HT-29 (cell line): ENCODE results near the gene INPP5D. TPM values are rescaled to one million over a fixed set of nuclear protein-coding genes. Genes with fewer than 3 reads are reported as not detected.
"Not testable (repeated sequence)": the region's sequence is repeated elsewhere in the genome, so short reads cannot be mapped to it uniquely, and the experiment has no call there.

ENCODE experiments used
- DNase-seq: peaks from one replicate; pipeline ENCODE4 v3.0.0-alpha.2; 2015; ENCODE audit warnings: low spot score
- total RNA-seq: library from RNA; depleted of rRNA; stranded (reverse); fragments of >200 nt; shearing (Covaris generic); gene quantifications from 2 replicates; pipeline ENCODE4 v1.2.3, GENCODE V29; 2014

The INPP5D gene
- total RNA-seq, 1 experiment from 2014 or later, result 28.6 TPM

DNA sequence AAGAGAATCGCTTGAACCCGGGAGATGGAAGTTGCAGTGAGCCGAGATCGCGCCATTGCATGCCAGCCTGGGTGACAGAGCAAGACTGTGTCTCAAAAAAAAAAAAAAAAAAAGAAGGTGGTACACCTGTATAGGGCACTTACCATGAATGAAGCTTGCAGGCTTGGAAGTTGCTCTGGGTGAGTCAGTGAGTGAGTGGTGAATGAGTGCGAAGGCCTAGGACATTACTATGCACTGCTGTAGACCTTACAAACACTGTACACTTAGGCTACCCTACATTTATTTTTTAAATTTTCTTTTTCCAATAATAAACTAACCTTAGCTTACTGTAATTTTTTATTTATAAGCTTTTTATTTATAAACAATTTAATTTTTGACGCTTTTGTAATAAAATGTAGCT lies 113.0 kb downstream of the INPP5D start:
- DNase-seq, result no peak

DNA sequence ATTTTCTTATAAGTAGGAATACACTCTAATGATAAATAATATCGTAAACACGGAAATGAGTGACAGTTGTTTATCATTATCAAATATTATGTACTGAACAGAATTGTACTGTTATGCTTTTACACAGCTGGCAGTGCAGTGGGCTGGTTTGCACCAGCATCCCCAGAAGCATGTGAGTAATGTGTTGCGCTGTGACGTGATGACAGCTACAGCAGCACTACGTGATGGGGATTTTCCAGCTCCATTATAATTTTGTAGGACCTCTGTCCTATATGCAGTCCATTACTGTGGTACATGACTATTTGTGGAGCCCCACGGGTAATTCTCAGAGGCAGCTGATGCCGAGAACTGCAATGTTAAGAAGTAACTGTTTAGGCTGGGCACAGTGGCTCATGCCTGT lies 114.0 kb downstream of the INPP5D start:
- no peak for DNase-seq

DNA sequence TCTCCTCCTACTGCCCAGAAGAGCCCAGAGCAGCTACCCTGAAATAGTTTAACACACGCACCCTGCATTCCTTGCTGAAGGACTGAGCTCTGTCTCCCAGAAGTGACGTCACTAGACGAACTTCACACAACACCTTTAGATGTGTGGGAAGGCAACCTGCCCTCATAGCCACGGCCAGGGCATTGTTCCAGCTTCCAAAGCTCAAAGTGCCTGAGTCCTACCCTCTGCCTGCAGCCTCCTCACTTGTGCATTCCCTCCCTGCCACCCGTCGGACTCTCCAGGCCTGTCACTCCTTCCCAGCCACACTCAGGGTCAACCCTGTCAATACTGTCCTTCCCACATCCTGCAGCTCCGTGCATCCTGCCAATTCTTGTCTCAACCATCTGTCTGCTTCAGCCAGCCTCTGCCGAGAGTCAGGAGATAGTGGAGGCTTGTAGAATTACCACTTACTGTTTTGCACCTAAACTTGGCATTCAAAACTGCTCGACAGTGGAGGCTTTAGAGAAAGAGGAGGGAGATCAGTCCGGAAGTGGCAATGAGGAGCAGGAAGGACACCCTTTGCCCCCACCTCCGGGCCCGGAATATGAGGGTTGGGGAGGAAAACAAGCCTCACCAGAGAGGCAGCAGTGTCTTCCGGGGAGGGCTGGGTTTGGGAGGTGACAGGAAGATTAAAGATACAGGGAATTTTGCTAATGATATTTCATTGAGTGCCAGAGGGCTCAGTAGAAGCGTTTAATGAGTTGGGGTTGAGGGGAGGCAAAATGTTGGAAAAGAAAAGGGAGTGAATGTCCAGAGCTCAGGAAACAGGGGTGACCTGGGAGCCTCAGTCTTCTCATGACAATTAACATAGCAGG lies 119.1 kb downstream of the INPP5D start:
- no peak for DNase-seq

DNA sequence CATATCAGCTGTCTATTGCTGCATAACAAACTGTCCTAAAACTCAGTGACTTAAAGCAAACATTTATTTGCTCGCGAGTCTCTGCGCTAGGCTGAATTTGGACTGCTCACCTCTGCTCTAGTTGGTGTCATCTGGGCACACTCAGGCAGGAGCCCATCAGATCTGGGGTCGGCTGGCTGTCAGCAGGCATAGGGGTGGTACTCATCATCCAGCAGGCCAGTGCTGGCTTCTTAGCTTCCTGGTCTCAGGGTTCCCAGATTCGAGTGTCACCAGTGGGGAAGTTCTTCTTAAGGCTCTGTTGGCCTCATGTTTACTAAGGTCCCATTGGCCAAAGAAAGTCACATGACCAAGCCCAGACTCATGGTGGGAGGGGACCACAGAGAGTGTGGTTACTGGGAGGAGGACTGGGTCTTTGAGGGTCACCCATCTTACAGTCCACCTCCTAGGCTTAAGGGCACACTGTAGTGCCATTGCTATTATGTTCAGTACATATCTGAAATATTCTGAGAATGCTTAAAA lies 119.8 kb downstream of the INPP5D start:
- no peak for DNase-seq

DNA sequence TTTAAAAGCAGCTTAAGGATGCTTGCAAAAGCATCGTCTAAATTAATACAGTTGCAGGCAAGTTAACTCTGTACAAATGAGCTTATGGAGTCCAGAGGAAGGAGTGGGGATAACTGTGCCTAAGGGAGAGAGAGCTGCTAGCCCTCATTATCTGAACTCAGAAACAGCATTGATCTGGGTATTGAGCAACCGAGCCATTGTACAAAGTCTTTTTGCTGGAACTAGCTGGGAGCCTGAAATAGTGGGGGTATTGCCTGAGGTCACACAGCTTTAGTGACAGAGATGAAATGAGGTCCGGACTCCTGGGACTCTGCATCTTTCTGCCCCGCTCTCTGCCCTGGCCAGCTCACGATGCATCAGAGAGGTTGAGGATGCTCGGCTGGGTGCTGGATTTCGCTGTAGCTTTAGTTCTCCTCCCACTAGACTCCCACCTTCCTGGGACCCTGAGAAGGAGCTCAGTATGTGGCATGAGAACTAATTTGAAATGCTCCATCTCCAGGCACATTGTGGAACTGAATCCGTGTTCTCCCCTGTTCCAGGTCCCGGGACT lies 123.8 kb downstream of the INPP5D start:
- no peak for DNase-seq

DNA sequence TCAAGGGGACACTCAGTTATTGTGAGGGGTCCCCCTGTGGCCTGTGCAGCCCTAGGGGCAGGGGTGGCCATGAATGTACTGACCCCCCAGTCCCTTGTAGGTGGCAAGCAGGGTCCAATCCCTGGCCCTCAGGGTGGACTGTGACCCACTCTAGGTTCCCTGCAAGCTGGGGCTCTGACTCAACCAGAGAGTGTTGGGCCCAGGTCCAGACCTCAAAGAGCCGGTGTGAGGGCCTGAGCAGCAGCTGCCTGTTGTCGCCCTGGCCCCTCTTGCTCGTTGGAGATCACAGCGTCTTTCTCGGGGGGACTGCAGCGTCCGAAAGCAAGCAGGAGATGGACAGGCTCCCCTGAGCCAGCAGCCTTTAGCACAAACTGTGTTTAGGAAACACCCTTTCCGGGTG lies 124.5 kb downstream of the INPP5D start:
- no peak for DNase-seq

DNA sequence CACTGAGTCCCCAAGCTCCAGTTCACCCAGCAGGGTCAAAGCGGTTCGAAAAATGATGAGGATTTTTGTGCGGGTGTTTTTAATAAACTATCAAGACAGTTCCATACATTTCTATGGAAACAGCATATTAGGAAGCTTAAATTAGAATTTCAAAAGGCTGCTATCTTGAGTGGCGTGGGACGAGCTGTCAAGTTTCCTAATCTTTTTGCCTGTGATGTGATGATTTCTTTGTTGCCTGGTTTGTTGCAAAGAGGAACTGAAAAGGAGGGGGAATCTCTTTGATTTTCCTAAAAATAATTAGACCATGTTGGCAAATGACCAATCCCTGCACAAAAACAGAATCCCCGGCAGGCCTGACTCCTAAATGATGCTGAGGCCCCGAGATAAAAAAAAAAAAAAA lies 125.2 kb downstream of the INPP5D start:
- no peak for DNase-seq

DNA sequence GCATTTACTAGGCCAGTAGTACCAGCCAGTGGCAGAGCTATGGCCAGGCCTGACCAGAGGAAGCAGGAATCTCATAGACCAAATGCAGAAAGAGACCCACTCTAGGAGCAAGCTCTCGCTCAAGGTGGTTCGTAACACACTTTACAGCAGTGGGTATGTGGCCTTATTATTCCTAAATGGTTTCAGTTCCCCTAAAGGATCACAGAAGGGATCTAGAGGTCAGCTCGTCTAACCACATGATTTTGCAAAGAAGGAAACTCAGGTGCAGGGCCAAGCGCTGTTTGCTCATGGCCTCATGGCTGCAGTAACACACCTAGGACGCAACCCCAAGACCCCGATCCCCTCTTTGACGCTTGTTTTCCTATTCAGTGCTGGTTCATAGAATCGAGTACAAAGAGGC lies 125.8 kb downstream of the INPP5D start:
- no peak for DNase-seq

DNA sequence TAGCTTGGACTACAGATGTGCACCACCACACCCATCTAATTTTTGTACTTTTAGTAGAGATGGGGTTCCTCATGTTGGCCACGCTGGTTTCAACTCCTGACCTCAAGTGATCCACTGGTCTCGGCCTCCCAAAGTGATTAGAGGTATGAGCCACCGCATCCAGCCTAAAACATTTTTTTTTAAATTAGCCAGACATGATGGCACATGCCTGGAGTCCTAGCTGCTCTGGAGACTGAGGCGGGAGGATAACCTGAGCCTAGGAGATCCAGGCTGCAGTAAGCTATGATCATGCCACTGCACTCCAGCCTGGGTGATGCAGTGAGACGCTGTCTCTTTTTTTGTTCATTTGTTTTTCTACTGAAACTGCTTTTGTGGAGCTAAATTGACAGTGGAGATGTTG lies 126.7 kb downstream of the INPP5D start:
- DNase-seq, result no peak

DNA sequence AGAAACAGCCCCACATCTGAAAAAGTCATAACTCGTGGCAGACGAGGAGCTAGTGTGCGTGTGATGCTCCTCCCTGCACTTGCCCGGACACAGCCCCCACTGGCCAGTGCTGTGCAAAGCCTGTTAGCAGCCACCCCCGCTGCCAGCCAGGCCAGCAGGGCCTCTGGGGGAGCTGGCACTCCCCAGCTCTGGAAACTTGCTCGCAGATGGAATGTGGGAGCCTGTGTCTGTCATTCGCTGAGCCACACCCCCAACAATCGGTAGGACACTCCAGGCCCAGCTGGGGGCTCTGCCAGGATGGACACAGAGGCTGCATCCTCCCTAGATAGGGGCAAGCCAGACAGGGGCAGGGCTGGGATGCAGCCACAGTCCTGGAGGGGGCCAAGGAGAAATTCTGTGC lies 128.9 kb downstream of the INPP5D start:
- DNase-seq, result no peak

DNA sequence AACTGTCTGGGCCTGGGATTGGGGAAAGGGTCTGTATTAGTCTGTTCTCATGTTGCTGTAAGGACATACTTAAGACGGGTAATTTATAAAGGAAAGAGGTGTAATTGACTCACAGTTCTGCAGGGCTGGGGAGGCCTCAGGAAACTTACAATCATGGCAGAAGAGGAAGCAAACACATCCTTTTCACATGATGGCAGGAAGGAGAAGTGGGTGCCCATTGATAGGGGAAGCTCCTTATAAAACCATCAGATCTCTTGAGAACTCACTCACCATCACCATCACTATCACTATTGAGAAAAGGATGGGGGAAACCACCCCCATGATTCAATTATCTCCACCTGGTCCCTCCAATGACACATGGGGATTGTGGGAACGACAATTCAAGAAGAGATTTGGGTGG lies 130.9 kb downstream of the INPP5D start:
- DNase-seq, result not testable (repeated sequence)

DNA sequence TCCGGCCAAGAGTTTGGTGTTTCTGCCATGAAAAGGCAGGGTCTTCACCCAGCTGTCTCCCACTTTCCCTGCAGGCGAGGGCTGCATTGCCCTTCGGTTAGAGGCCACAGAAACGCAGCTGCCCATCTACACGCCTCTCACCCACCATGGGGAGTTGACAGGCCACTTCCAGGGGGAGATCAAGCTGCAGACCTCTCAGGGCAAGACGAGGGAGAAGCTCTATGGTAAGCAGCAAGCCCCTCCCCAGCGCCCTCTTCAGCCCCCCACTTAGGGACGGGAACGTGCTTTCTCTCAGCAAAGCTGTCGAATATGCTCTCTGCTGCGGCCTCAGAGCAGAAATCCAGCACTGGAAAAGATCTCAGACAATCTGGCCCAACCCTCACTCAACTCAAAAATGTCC lies 133.6 kb downstream of the INPP5D start:
- no peak for DNase-seq

DNA sequence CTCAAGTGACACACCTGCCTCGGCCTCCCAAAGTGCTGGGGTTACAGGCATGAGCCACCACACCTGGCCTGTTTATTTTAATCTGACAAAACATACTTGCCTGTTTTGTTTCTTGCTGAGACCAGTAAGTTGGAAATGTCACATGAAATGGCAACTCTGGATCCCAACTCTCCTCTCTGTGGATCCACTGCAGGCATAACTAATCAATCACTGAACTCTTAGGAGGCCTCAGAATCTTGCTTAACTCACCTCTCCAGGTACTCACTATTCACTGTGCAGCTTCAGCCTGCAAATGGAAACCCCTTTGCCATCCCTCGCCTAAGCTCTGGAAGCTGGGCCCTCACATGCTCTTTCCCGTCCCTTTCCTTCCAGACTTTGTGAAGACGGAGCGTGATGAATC lies 134.9 kb downstream of the INPP5D start:
- no peak for DNase-seq

DNA sequence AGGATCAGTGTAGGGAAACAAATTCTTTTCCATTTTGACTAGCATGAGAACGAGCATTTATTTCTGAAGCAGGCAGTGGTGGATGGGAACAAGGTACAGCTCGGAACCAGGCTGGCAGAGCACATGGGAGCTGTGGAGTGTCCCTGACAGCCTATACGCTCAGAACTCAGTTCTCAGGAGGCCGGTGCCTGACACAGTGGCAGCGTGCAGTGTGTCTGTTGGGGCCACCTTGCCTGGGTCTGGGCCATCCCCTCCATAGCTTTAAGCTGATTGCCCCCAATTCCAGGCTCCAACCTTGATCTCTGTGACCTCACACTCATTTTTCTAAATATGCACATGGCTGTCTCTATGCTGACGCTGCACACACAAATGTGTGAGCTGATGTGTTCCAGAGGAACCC lies 136.9 kb downstream of the INPP5D start:
- DNase-seq, result no peak

DNA sequence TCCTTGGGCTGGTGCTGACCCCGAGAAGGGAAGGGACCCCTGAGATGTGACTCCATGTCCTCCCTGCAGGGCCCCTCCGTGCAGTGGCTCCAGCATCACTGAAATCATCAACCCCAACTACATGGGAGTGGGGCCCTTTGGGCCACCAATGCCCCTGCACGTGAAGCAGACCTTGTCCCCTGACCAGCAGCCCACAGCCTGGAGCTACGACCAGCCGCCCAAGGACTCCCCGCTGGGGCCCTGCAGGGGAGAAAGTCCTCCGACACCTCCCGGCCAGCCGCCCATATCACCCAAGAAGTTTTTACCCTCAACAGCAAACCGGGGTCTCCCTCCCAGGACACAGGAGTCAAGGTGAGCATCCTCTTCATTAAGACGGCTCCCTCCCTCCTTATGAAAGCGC lies 137.9 kb downstream of the INPP5D start:
- DNase-seq, result no peak

DNA sequence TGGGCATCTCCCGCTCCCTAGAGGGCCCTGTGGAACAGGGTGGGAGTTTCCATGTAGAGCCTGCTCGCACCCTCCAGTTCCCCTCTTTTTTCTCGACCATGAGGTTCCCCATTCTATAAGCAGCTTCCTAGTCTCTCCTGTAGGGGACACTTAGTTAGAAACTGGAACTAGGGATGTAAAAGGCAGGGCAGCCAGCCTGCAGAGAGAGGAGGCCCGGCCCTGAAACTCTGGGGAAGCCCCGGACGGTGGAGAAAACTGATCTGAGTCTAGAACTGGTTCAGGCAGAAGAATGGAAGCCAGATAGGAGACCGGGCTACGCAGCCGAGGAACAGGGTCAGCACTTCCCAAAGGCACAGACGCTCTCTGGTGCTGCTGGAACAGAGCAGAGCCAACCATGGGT lies 139.7 kb downstream of the INPP5D start:
- no peak for DNase-seq

DNA sequence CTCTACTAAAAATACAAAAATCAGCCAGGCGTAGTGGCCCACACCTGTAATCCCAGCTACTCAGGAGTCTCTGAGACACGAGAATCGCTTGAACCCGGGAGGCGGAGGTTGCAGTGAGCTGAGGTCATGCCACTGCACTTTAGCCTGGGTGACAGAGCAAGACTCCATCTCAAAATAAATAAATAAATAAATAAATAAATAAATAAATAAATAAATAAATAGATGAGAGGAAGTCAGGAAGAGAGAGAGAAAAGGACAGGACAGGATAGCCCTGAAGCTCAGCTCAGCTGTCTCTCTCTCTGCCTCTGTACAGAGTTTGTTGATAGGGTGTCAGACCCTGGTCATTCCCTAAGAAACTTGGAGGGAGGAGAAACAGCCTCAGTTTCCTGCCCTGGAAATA lies 140.6 kb downstream of the INPP5D start:
- DNase-seq, result not testable (repeated sequence)

DNA sequence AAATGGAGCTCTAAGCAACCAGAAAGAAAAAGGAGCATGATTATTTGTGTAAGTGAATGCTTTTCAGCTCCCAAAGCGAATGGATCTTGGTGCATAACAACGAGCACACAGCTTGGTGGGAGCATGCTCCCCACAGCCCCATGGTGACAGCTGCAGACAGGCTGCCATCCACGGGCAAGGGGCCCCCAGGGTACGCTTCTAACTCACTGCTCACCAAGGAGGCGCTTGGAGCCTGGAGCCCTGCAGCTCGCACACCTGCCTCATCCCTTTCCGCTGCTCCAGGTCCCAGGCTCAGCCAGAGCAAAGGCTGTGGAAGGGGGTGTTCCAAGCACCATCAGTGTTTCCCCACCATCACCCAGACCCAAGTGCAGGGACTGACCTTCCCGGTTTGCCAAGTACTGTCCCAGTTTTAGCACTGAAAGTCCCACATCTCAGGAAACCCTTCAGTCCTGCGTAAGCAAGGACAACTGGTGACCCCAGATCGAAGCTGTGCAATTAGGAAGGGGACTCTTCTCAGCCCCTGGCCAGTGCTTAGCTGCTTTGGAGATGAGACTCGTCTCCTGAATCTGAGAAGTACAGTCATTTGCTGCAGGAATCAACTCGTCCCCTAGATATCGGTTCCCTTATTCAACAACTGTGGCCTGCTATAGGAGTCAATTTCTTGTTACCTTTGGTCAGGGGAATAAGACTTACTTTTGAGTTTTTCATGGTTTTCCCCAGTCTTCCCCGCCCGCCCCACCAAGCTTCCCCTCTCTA lies 141.3 kb downstream of the INPP5D start:
- no peak for DNase-seq

DNA sequence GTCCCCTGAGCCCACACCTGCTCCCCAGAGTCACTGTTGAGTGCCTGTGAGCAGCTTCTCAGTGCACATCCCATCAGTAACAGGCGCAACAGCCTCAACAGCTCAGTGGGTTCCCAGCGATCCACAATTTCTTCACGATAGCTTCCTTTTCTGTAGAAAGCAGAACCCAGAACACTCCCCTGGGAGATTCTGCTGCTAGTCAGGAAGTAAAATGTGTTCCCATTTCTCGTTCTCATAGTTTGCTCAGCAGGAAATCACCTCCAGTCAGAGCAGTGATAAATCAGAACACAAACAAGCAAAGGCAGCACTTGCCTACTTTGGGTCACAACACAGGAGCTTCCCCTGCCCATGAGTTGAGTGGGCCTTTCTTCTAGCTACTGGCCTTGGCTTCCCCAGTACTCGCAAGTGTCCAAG lies 142.4 kb downstream of the INPP5D start:
- DNase-seq, result no peak

DNA sequence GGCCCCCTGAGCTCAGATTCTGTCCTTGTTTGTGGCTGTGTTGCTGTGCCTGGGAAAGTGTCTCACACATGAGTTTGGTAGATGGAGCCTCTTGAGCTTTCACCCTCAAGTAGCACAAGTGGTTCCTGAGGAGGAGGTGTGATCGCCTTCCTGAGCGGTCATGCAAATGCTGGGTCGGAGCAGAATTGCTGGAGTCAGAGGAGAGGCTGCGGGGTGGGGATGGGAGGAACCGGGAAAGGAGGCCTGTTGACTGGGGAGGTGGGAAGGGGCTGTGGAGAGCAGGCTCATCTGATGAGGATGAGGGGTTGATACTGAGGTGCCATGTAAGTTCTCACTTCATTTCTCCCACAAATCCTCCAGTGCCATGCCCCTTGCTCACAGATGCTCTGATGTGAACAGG lies 142.9 kb downstream of the INPP5D start:
- no peak for DNase-seq

DNA sequence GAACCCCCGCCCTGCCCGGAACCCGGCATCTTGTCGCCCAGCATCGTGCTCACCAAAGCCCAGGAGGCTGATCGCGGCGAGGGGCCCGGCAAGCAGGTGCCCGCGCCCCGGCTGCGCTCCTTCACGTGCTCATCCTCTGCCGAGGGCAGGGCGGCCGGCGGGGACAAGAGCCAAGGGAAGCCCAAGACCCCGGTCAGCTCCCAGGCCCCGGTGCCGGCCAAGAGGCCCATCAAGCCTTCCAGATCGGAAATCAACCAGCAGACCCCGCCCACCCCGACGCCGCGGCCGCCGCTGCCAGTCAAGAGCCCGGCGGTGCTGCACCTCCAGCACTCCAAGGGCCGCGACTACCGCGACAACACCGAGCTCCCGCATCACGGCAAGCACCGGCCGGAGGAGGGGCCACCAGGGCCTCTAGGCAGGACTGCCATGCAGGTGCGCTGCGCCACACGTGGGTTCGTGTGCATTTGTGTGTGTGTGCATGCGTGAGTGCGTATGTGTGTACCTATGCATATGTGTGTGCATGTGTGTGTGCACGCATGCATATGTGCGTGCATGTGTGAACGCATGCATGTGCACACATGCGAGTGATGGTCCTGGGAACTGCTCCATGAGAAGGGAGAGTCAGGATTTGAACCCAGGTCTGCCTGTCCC lies 144.3 kb downstream of the INPP5D start:
- DNase-seq, result no peak
